Kidney epithelial cell (primary cell): Measurements from ENCODE around the gene DHX34. TPM values are rescaled to one million over a fixed set of nuclear protein-coding genes. Genes with fewer than 3 reads are reported as not detected.
"Not testable (repeated sequence)": the region's sequence is repeated elsewhere in the genome, so short reads cannot be mapped to it uniquely, and the experiment has no call there.

Experiments used
- DNase-seq: peaks from one replicate; pipeline ENCODE4 v3.0.0-alpha.2; 2010; ENCODE audit warnings: low read depth
- H3K27me3 ChIP-seq: 2 replicates; pipeline ENCODE4 v1.6.0; 2011; ENCODE audit warnings: low read length; ENCODE audit not compliant: control insufficient read depth, insufficient read depth
- H3K36me3 ChIP-seq: 2 replicates; pipeline ENCODE4 v1.5.1; 2011; ENCODE audit warnings: low read length; ENCODE audit not compliant: control insufficient read depth, insufficient read depth
- H3K4me3 ChIP-seq: 2 replicates; pipeline ENCODE4 v1.5.1; 2011; ENCODE audit warnings: low read depth, mild to moderate bottlenecking, control low read depth, low read length
- total RNA-seq: library from RNA; depleted of rRNA; stranded (reverse); fragments of >200 nt; gene quantifications from 2 replicates; pipeline ENCODE4 v1.2.3, GENCODE V29; 2015
- TF ChIP-seq, protein P1 (sequence below): IDR thresholded peaks from 2 replicates; pipeline ENCODE4 v1.5.1; 2011; ENCODE audit warnings: mild to moderate bottlenecking, moderate library complexity, low read length, control low read depth, inconsistent platforms; ENCODE audit not compliant: insufficient read depth, poor library complexity, severe bottlenecking

DHX34 gene
- total RNA-seq, 1 donor from 2014 or later = 18.1 TPM

DNA sequence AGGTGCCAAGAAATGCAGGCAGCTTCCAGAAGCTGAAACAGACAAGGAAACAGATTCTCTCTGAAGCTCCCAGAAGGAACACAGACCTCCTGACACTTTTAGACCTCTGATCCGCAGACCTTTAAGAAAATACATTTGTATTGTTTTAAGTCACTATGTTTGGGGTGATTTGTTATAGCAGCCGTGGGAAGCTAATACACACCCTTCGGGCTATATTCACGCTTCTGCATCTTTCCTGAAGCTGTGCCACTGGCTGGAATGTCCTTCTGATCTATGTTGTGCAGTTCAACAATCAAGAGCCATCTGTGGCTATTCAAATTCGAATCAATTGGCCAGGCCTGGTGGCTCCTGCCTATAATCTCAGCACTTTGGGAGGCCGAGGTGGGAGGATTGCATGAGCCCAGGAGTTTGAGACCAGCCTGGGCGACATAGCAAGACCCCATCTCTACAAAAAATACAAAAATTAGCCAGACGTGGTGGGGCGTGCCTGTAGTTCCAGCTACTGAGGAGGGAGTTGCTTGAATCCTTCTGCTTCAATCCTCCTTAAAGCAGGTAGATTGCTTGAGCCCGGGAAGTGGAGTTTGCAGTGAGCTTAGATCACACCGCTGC lies 5.8 kb upstream of the DHX34 start:
- no peak for DNase-seq
- TF ChIP-seq, protein P1, sequence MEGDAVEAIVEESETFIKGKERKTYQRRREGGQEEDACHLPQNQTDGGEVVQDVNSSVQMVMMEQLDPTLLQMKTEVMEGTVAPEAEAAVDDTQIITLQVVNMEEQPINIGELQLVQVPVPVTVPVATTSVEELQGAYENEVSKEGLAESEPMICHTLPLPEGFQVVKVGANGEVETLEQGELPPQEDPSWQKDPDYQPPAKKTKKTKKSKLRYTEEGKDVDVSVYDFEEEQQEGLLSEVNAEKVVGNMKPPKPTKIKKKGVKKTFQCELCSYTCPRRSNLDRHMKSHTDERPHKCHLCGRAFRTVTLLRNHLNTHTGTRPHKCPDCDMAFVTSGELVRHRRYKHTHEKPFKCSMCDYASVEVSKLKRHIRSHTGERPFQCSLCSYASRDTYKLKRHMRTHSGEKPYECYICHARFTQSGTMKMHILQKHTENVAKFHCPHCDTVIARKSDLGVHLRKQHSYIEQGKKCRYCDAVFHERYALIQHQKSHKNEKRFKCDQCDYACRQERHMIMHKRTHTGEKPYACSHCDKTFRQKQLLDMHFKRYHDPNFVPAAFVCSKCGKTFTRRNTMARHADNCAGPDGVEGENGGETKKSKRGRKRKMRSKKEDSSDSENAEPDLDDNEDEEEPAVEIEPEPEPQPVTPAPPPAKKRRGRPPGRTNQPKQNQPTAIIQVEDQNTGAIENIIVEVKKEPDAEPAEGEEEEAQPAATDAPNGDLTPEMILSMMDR = no peak
- Histone ChIP-seq H3K27me3 (no peaks in the 10 kb centered on the region), H3K36me3 (no peaks in the 10 kb centered on the region), H3K4me3 (no peak overlapping the region)

DNA sequence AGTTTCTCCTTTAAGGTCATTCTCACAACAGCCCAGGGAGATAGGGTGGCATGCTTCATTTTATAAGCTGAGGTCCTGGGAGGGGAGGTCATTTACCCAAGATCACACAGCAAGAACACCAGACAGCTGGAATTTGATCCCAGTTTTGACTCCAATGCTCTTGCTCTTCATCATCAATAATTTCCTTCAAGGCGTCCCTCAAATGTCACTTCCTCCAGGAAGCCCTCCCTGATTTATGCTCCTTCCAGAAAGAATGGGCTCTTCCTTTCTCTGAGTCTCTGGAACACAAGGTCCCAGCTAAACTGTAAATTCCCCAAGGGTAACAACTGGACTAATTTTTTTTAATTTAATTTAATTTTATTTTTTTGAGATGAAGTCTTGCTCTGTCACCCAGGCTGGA lies 4.7 kb upstream of the DHX34 start:
- Histone ChIP-seq H3K27me3 (no peaks in the 10 kb centered on the region), H3K36me3 (no peaks in the 10 kb centered on the region), H3K4me3 (no peak overlapping the region)
- DNase-seq = no peak
- TF ChIP-seq, protein P1 = no peak

DNA sequence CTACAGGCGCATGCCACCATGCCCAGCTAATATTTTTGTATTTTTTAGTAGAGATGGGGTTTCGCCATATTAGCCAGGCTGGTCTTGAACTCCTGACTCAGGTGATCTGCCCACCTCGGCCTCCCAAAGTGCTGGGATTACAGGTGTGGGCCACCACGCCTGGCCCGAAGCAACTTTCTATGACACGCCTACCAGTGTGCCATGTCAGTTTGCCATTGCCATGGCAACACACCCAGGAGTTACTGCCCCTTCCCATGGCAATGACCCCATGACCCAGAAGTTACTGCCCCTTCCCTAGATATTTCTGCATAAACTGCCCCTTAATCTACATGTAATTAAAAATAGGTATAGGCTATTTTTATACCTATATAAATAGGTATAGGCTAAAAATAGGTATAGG lies 3.1 kb upstream of the DHX34 start:
- DNase-seq, H3K4me3 ChIP-seq, H3K27me3 ChIP-seq, H3K36me3 ChIP-seq: not testable (repeated sequence)

DNA sequence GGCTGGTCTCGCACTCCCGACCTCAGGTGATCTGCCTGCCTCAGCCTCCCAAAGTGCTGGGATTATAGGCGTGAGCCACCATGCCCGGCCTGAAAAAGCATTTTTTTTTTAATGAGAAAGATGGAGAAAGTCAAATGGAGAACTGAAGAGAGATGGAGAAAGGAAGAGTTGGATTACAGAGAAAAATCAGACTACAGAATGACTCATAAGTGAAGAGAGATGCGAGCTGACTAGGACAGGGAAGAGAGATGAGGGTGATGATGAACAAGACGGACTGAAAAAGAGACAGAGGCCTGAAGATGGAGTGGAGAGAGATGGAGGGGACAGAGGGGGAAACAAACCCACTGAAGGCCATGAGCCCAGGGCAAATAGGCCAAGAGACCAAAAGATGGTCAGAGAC lies 1.5 kb downstream of the DHX34 start:
- TF ChIP-seq, protein P1 = no peak
- no peak overlapping the region for H3K4me3 ChIP-seq
- H3K27me3 ChIP-seq = no peaks in the 10 kb centered on the region
- DNase-seq = no peak
- no peaks in the 10 kb centered on the region for H3K36me3 ChIP-seq

DNA sequence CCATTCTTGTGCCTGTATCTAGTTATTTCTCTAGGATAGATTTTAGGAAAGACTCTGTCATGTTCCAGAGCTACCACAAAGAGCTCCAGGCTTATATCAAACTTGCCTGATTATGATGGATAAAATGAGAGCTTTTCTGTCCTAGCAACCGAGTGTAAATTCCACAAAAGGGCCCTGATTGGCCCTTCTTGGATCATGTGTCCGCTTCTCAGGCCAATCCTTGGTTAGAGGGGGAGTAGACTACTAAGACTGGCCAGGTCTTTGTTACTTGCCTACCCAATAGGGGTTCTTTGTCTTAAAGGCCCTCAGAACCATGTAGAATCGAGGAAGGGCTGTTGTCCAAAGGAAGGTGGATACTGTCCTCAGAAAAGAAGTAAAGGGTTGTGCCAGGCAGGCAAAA lies 2.4 kb downstream of the DHX34 start:
- Histone ChIP-seq H3K27me3 (no peaks in the 10 kb centered on the region), H3K4me3 (no peak overlapping the region), H3K36me3 (no peaks in the 10 kb centered on the region)
- TF ChIP-seq, protein P1 = no peak
- no peak for DNase-seq

DNA sequence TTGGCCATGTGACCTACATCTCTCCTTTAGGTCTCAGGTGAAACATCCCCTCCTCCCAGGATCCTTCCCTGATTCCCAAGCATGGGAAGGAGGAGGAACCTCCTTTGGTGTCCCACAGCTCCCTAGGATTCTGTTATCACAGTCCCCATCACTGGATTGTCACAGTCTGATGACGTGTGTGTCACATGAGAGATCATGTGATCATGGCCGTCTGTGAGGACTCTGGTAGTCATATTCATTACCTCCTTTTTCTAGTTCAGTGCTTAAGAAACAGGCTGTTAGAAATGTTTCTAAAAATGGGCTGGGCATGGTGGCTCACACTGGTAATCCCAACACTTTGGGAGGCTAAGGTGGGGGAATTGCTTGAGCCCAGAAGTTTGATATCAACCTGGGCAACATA lies 3.0 kb downstream of the DHX34 start:
- no peak for DNase-seq
- H3K27me3 ChIP-seq = no peaks in the 10 kb centered on the region
- TF ChIP-seq, protein P1 = no peak
- H3K36me3 ChIP-seq = no peaks in the 10 kb centered on the region
- no peak overlapping the region for H3K4me3 ChIP-seq
